HepG2 (cell line): Measurements from ENCODE around the gene INSRR. TPM values are rescaled to one million over a fixed set of nuclear protein-coding genes. Genes with fewer than 3 reads are reported as not detected.

Experiments
- ATAC-seq: fragments of 200-7000 bp; cut with Tn5 transposase; 3 replicates; pipeline ENCODE4 v1.9.1; 2020; ENCODE audit warnings: mild to moderate bottlenecking, moderate library complexity
- BruUV-seq: library from RNA; stranded (reverse); fragments of 400-500 nt; replicated peaks from 2 replicates; lab custom pipeline; 2021; lab: Mats Ljungman, UMichigan
- CTCF ChIA-PET: fragments of 300-600 bp; formaldehyde crosslinking; extraction: SDS; loops from one replicate; lab custom pipeline; 2021; ENCODE audit warnings: low total read pairs, inconsistent platforms, low intra/inter-chr PET ratio; lab: Yijun Ruan, JAX
- POLR2A ChIA-PET: fragments of 350-600 bp; sonication (Branson Sonifier 250); formaldehyde crosslinking; loops from one replicate; lab custom pipeline; 2020; ENCODE audit warnings: antibody characterized with exemption, inconsistent platforms; lab: Yijun Ruan, JAX
- DNase-seq: peaks from one replicate; pipeline ENCODE4 v3.0.0-alpha.2; 2015; ENCODE audit warnings: low spot score
- FAIRE-seq: peaks from 3 replicates; lab custom pipeline; 2011; peaks lifted over from hg19 to GRCh38; lab: Jason Lieb, UNC
- H2AFZ ChIP-seq: one replicate; pipeline ENCODE4 v1.6.1; 2011; ENCODE audit warnings: low read length, inconsistent platforms
- H3K27ac ChIP-seq: fragments of 300-600 bp; 3 replicates; pipeline ENCODE4 v1.8.0; 2011; ENCODE audit warnings: mixed run types, mild to moderate bottlenecking, mixed read lengths, low read length, inconsistent platforms; ENCODE audit not compliant: insufficient read depth; ENCODE audit errors: extremely low read length
- H3K27me3 ChIP-seq, 2 experiments: fragments of 200-600 bp in 1 of 2; 2 replicates in 1 of 2; 3 replicates in 1 of 2; pipeline versions ENCODE4 v1.6.0 to v1.8.0; 2011; ENCODE audit warnings: low read length in 2 of 2, mild to moderate bottlenecking in 2 of 2, moderate library complexity in 2 of 2, inconsistent platforms in 1 of 2; ENCODE audit not compliant: insufficient read depth in 2 of 2, control insufficient read depth in 1 of 2
- H3K36me3 ChIP-seq, 2 experiments: fragments of 200-600 bp in 1 of 2; replicated peaks in 1 of 2; 2 replicates in 1 of 2; 3 replicates in 1 of 2; pipeline versions ENCODE4 v1.5.1 to v1.8.0; 2011; ENCODE audit warnings: low read length in 2 of 2, inconsistent platforms in 1 of 2; ENCODE audit not compliant: insufficient read depth in 2 of 2, control insufficient read depth in 1 of 2
- H3K4me1 ChIP-seq: 2 replicates; pipeline ENCODE4 v1.5.1; 2012; ENCODE audit warnings: low read length, inconsistent platforms; ENCODE audit not compliant: insufficient read depth
- H3K4me2 ChIP-seq: 2 replicates; pipeline ENCODE4 v1.6.0; 2011; ENCODE audit warnings: low read depth, low read length, inconsistent platforms
- H3K4me3 ChIP-seq, 3 experiments: fragments of 200-600 bp in 1 of 3; sonication (generic), shearing (Covaris generic) in 1 of 3; replicated peaks in 1 of 3; 2 replicates each; pipeline ENCODE4 v1.5.1; 2011 to 2016; ENCODE audit warnings: low read length in 3 of 3, inconsistent platforms in 2 of 3, low read depth in 2 of 3, mild to moderate bottlenecking in 2 of 3, control low read depth in 1 of 3, mixed read lengths in 1 of 3; ENCODE audit not compliant: insufficient read depth in 1 of 3
- H3K79me2 ChIP-seq: one replicate; pipeline ENCODE4 v1.6.1; 2011; ENCODE audit warnings: low read length, inconsistent platforms; ENCODE audit not compliant: insufficient read depth
- H3K9ac ChIP-seq: 2 replicates; pipeline ENCODE4 v1.6.0; 2011; ENCODE audit warnings: mild to moderate bottlenecking, low read depth, low read length, inconsistent platforms; ENCODE audit not compliant: insufficient read depth
- H3K9me3 ChIP-seq: 2 replicates; pipeline ENCODE4 v1.5.1; 2012; ENCODE audit warnings: mild to moderate bottlenecking, low read length
- H4K20me1 ChIP-seq: 2 replicates; pipeline ENCODE4 v1.6.0; 2011; ENCODE audit warnings: inconsistent platforms, mild to moderate bottlenecking, low read length, moderate library complexity; ENCODE audit not compliant: insufficient read depth
- FOSL1 ChIP-seq: sonication (generic); formaldehyde crosslinking; IDR thresholded peaks from 2 replicates; pipeline ENCODE4 v1.9.0; 2021; ENCODE audit warnings: missing genetic modification reagents, borderline replicate concordance
- IKZF4 ChIP-seq: sonication (generic); formaldehyde crosslinking; IDR thresholded peaks from 2 replicates; pipeline ENCODE4 v1.5.1; 2020; ENCODE audit warnings: borderline replicate concordance, mild to moderate bottlenecking, low read depth, missing genetic modification reagents; ENCODE audit errors: not compliant biosample characterization
- KDM1A ChIP-seq: IDR thresholded peaks from 2 replicates; pipeline ENCODE4 v1.6.1; 2016; ENCODE audit warnings: missing compliant biosample characterization
- MAFF ChIP-seq: IDR thresholded peaks from 2 replicates; pipeline ENCODE4 v1.6.1; 2011; ENCODE audit warnings: low read depth, low read length, improper control_type of control experiment
- NFE2L1 ChIP-seq: sonication (generic); formaldehyde crosslinking; IDR thresholded peaks from 2 replicates; pipeline ENCODE4 v1.4.0; 2020; ENCODE audit warnings: missing genetic modification reagents, mild to moderate bottlenecking, borderline replicate concordance
- NFRKB ChIP-seq: fragments of 450-650 bp; IDR thresholded peaks from 2 replicates; pipeline ENCODE4 v1.6.1; 2017
- NR2F1 ChIP-seq, 2 experiments: fragments of 450-650 bp in 1 of 2; formaldehyde crosslinking in 1 of 2; IDR thresholded peaks; 2 replicates each; pipeline versions ENCODE4 v1.5.0 to v1.6.1; 2016 to 2020; ENCODE audit warnings: mild to moderate bottlenecking in 1 of 2, missing compliant biosample characterization in 1 of 2, missing genetic modification reagents in 1 of 2, moderate library complexity in 1 of 2
- PITX1 ChIP-seq: sonication (generic); formaldehyde crosslinking; IDR thresholded peaks from 2 replicates; pipeline ENCODE4 v1.5.1; 2020; ENCODE audit warnings: mild to moderate bottlenecking, missing genetic modification reagents
- POLR2G ChIP-seq: fragments of 200-400 bp; formaldehyde crosslinking; IDR thresholded peaks from 2 replicates; pipeline ENCODE4 v1.6.1; 2018; ENCODE audit warnings: mild to moderate bottlenecking, low read depth, low read length, moderate library complexity
- RAD21 ChIP-seq: fragments of 450-650 bp; formaldehyde crosslinking; IDR thresholded peaks from 2 replicates; pipeline ENCODE4 v1.5.0; 2020; ENCODE audit warnings: mild to moderate bottlenecking
- RFX1 ChIP-seq: fragments of 450-650 bp; IDR thresholded peaks from 2 replicates; pipeline ENCODE4 v1.6.1; 2017
- SP4 ChIP-seq: sonication (generic); formaldehyde crosslinking; IDR thresholded peaks from 2 replicates; pipeline ENCODE4 v1.8.1; 2023; ENCODE audit warnings: mild to moderate bottlenecking, missing genetic modification reagents
- ZNF484 ChIP-seq: sonication (generic); formaldehyde crosslinking; IDR thresholded peaks from 2 replicates; pipeline ENCODE4 v1.5.1; 2020; ENCODE audit warnings: mild to moderate bottlenecking, low read depth, missing genetic modification reagents, borderline replicate concordance
- ZSCAN20 ChIP-seq: sonication (generic); formaldehyde crosslinking; IDR thresholded peaks from 2 replicates; pipeline ENCODE4 v1.4.0; 2020; ENCODE audit warnings: missing genetic modification reagents, mild to moderate bottlenecking, borderline replicate concordance
- WGBS: methylation state at CpG from one replicate; pipeline ENCODE4 v1.1.6; 2017; ENCODE audit warnings: low lambda C conversion rate; 5-methylcytosine and 5-hydroxymethylcytosine counted together
- in situ Hi-C: cut with HindIII; loops from 2 replicates; pipeline ENCODE4 v1.10.0; 2017; ENCODE audit warnings: low pct_unique_long_range_greater_than_20kb; ENCODE audit not compliant: extremely low pct_ligation_motif_present
- intact Hi-C: fragments of 100-400 bp; cut with micrococcal nuclease; formaldehyde crosslinking; loops from one replicate; pipeline ENCODE4 v1.10.0; 2022; ENCODE audit not compliant: unreplicated experiment
- polyA plus RNA-seq, 8 experiments: library from polyadenylated mRNA; depleted of rRNA in 3 of 8; stranded (reverse) in 7 of 8; unstranded in 1 of 8; fragments of >200 nt; fragmentation: Illumina TruSeq in 4 of 8; extraction: Trizol in 4 of 8; gene quantifications; 2 replicates each; pipeline versions ENCODE4 v1.2.1 to v1.2.3, GENCODE V29; 2011 to 2016; ENCODE audit warnings: low read depth in 4 of 8, missing spikeins in 1 of 8, mixed read lengths in 1 of 8; ENCODE audit not compliant: insufficient read depth in 1 of 8
- total RNA-seq, 5 experiments: library from RNA; depleted of rRNA; stranded (reverse); fragments of >200 nt; fragmentation: Illumina TruSeq; extraction: Trizol; gene quantifications; 2 replicates each; pipeline ENCODE4 v1.2.3, GENCODE V29; 2016; ENCODE audit warnings: low read depth in 1 of 5
- TF ChIP-seq, protein P1 (sequence below), 2 experiments: IDR thresholded peaks; 2 replicates each; pipeline ENCODE4 v1.6.1; 2011 to 2012; ENCODE audit warnings: low read length in 2 of 2, borderline replicate concordance in 1 of 2, low read depth in 1 of 2, mild to moderate bottlenecking in 1 of 2, moderate library complexity in 1 of 2

INSRR gene
- total and polyA plus RNA-seq, 2 of the 13 experiments (the other 11 are each of a cell fraction or from before 2014, with no cell fraction given) = not detected

DNA sequence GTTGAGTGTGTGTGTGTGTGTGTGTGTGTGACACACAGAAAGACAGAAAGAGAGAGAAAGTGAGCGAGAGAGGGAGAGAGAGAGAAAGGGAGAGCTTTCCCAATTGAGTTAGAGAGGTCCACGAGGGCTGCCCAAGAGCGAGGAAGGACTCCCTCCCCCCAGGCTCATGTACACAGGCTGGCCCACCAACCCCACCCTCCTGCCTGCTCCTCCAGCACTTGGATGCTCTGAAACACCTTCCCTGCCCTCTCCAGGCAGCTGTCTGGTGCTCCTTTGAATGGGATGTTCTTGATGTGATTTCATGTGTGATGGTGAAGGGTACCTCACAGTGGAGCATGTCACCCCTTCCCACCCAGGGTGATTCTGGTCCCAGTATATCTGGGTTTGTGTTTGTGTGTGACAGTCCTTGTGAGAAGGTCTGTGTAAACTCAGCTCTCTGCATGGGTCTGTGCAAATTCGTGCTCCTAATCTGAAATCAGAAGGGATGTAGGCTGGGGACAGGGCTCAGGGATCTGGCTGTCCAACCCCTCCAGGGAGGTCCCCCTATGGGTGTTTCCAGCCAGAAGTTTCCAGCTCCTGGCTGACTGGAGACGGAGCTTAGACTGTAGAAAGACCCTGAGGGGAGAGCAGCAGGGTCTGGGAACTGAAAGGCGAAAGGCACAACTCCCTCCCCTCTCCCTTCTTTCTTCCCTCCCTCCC is 27.8 kb upstream of the INSRR start:
- POLR2A ChIA-PET = no interaction called here
- CTCF ChIA-PET = no interaction called here
- H3K27ac ChIP-seq = no peak overlapping the region
- H2AFZ ChIP-seq = no peak overlapping the region
- in situ Hi-C loops = no loop called here
- no peak for TF ChIP-seq PITX1 (CRISPR knock-in tag)
- no peak for TF ChIP-seq RAD21 (CRISPR knock-in tag)
- no peak for TF ChIP-seq NFRKB
- no peak for TF ChIP-seq FOSL1
- TF ChIP-seq, protein P1, sequence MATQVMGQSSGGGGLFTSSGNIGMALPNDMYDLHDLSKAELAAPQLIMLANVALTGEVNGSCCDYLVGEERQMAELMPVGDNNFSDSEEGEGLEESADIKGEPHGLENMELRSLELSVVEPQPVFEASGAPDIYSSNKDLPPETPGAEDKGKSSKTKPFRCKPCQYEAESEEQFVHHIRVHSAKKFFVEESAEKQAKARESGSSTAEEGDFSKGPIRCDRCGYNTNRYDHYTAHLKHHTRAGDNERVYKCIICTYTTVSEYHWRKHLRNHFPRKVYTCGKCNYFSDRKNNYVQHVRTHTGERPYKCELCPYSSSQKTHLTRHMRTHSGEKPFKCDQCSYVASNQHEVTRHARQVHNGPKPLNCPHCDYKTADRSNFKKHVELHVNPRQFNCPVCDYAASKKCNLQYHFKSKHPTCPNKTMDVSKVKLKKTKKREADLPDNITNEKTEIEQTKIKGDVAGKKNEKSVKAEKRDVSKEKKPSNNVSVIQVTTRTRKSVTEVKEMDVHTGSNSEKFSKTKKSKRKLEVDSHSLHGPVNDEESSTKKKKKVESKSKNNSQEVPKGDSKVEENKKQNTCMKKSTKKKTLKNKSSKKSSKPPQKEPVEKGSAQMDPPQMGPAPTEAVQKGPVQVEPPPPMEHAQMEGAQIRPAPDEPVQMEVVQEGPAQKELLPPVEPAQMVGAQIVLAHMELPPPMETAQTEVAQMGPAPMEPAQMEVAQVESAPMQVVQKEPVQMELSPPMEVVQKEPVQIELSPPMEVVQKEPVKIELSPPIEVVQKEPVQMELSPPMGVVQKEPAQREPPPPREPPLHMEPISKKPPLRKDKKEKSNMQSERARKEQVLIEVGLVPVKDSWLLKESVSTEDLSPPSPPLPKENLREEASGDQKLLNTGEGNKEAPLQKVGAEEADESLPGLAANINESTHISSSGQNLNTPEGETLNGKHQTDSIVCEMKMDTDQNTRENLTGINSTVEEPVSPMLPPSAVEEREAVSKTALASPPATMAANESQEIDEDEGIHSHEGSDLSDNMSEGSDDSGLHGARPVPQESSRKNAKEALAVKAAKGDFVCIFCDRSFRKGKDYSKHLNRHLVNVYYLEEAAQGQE (IDR thresholded peaks at IDR 0.05; ENCODE audit: borderline replicate concordance in 1 of 2, low read depth in 1 of 2, low read length in 2 of 2) = no peak
- TF ChIP-seq SP4 = no peak
- TF ChIP-seq POLR2G = no peak
- TF ChIP-seq RFX1 = no peak
- TF ChIP-seq ZNF484 = no peak
- TF ChIP-seq IKZF4 = no peak
- TF ChIP-seq NFE2L1 (CRISPR knock-in tag) = no peak
- no peak for TF ChIP-seq MAFF
- no peak for TF ChIP-seq ZSCAN20
- no peak for TF ChIP-seq NR2F1 (CRISPR knock-in tag; IDR thresholded peaks at IDR 0.05)
- no peak for TF ChIP-seq KDM1A (CRISPR knock-in tag)
- BruUV-seq = no TSS peak
- no peak for DNase-seq
- peaks cover 4 to 74% of the 10 kb centered on the region in 2 experiments for H3K27me3 ChIP-seq
- no peak for ATAC-seq
- no peaks in the 10 kb centered on the region for H3K9me3 ChIP-seq
- WGBS = 19% methylated on average over 6 of the region's 6 CpGs
- FAIRE-seq = no peak
- intact Hi-C loops = no loop called here
- H3K4me1 ChIP-seq = no peaks in the 10 kb centered on the region
- no peak overlapping the region for H3K4me2 ChIP-seq
- no peak overlapping the region for H3K9ac ChIP-seq
- no peaks in the 10 kb centered on the region for H3K79me2 ChIP-seq
- no peaks in the 10 kb centered on the region for H4K20me1 ChIP-seq
- H3K4me3 ChIP-seq = no peak overlapping the region
- H3K36me3 ChIP-seq = no peaks in the 10 kb centered on the region
